ENCODE results near the gene MVB12B. TPM values are rescaled to one million over a fixed set of nuclear protein-coding genes. Genes with fewer than 3 reads are reported as not detected.

Gene MVB12B
- total and polyA plus RNA-seq, 2 experiments from 2014 or later, result 19.0 to 29.9 TPM

GRCh38 chr9:126295516-126295915 is 31.1 kb upstream of the MVB12B start:
- Histone ChIP-seq H3K27me3 (no peaks in the 10 kb centered on the region), H3K27ac (no peak overlapping the region), H3K4me1 (ENCODE audit: low read depth) (no peaks in the 10 kb centered on the region), H3K4me3 (no peak overlapping the region), H3K36me3 (no peaks in the 10 kb centered on the region), H3K9me3 (ENCODE audit: low read depth) (no peaks in the 10 kb centered on the region)
- no peak for TF ChIP-seq CTCF (IDR thresholded peaks at IDR 0.05; ENCODE audit: low read depth, low read length)
- DNase-seq (ENCODE audit: low read depth in 1 of 2, low spot score in 1 of 2), result no peak

GRCh38 chr9:126295936-126296600 is 30.6 kb upstream of the MVB12B start:
- Histone ChIP-seq H3K27me3 (no peaks in the 10 kb centered on the region), H3K4me3 (no peak overlapping the region), H3K36me3 (no peaks in the 10 kb centered on the region), H3K27ac (no peak overlapping the region), H3K9me3 (ENCODE audit: low read depth) (no peaks in the 10 kb centered on the region), H3K4me1 (ENCODE audit: low read depth) (no peaks in the 10 kb centered on the region)
- no peak for TF ChIP-seq CTCF (IDR thresholded peaks at IDR 0.05; ENCODE audit: low read depth, low read length)
- DNase-seq (ENCODE audit: low read depth in 1 of 2, low spot score in 1 of 2), result no peak

GRCh38 chr9:126296687-126297086 is 29.9 kb upstream of the MVB12B start:
- H3K9me3 ChIP-seq (ENCODE audit: low read depth), result no peaks in the 10 kb centered on the region
- no peaks in the 10 kb centered on the region for H3K27me3 ChIP-seq
- no peak for DNase-seq (ENCODE audit: low read depth in 1 of 2, low spot score in 1 of 2)
- no peak overlapping the region for H3K27ac ChIP-seq
- no peak for TF ChIP-seq CTCF (IDR thresholded peaks at IDR 0.05; ENCODE audit: low read depth, low read length)
- H3K4me1 ChIP-seq (ENCODE audit: low read depth), result no peaks in the 10 kb centered on the region
- no peaks in the 10 kb centered on the region for H3K36me3 ChIP-seq
- no peak overlapping the region for H3K4me3 ChIP-seq

GRCh38 chr9:126297661-126298060 is 29.0 kb upstream of the MVB12B start:
- DNase-seq (ENCODE audit: low read depth in 1 of 2, low spot score in 1 of 2), result no peak
- TF ChIP-seq CTCF (IDR thresholded peaks at IDR 0.05; ENCODE audit: low read depth, low read length), result no peak
- Histone ChIP-seq H3K27me3 (no peaks in the 10 kb centered on the region), H3K27ac (no peak overlapping the region), H3K4me3 (no peak overlapping the region), H3K9me3 (ENCODE audit: low read depth) (no peaks in the 10 kb centered on the region), H3K36me3 (no peaks in the 10 kb centered on the region), H3K4me1 (ENCODE audit: low read depth) (no peaks in the 10 kb centered on the region)

- H3K27ac ChIP-seq, result no peak overlapping the region
- DNase-seq (ENCODE audit: low read depth in 1 of 2, low spot score in 1 of 2), result no peak
- H3K9me3 ChIP-seq (ENCODE audit: low read depth), result no peaks in the 10 kb centered on the region
- H3K36me3 ChIP-seq, result no peaks in the 10 kb centered on the region
- no peak overlapping the region for H3K4me3 ChIP-seq
- no peaks in the 10 kb centered on the region for H3K4me1 ChIP-seq (ENCODE audit: low read depth)
- TF ChIP-seq CTCF (IDR thresholded peaks at IDR 0.05; ENCODE audit: low read depth, low read length), result no peak
- no peaks in the 10 kb centered on the region for H3K27me3 ChIP-seq
Observed at GRCh38 chr9:126298063-126298801, 28.4 kb upstream of the MVB12B start.
